ENCODE measurements around the gene CRHR2. TPM values are rescaled to one million over a fixed set of nuclear protein-coding genes. Genes with fewer than 3 reads are reported as not detected.
"Not testable (repeated sequence)": the region's sequence is repeated elsewhere in the genome, so short reads cannot be mapped to it uniquely, and the experiment has no call there.

The CRHR2 gene
- total RNA-seq, 1 experiment from 2014 or later = not detected

GRCh38 chr7:30647589-30648364 is 34.5 kb downstream of the CRHR2 start:
- no peak for DNase-seq (ENCODE audit: low read depth, low spot score)
- in situ Hi-C loops (cut with HindIII; ENCODE audit: low pct_unique_long_range_greater_than_20kb, low sequenced_read_pairs) = no loop called here

DNA sequence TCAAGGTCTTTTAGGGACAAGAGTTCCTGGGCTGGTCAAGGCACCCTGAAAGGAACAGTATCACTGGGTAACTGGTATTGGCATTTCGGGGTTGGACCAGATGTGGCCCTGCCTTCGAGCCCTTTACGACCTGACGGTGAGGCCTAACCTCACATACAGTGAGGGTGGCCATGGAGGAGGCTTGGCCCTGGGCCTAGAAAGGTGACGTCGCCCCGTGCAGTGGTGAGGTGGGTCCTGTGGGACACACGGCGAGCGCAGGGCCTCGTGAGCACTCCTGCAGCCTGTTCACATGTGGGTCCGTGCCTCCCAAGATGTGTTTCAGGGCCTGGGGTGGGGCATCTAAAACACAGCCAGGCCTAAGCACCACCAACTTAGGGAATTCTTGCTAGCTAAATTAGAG is 36.1 kb downstream of the CRHR2 start:
- in situ Hi-C loops (cut with HindIII; ENCODE audit: low pct_unique_long_range_greater_than_20kb, low sequenced_read_pairs) = no loop called here
- no peak for DNase-seq (ENCODE audit: low read depth, low spot score)

GRCh38 chr7:30645661-30646060 is 36.6 kb downstream of the CRHR2 start:
- in situ Hi-C loops (cut with HindIII; ENCODE audit: low pct_unique_long_range_greater_than_20kb, low sequenced_read_pairs) = no loop called here
- no peak for DNase-seq (ENCODE audit: low read depth, low spot score)

- in situ Hi-C loops (cut with HindIII; ENCODE audit: low pct_unique_long_range_greater_than_20kb, low sequenced_read_pairs) = no loop called here
- DNase-seq (ENCODE audit: low read depth, low spot score) = no peak
Measured at GRCh38 chr7:30644286-30644955, 37.8 kb downstream of the CRHR2 start.

DNA sequence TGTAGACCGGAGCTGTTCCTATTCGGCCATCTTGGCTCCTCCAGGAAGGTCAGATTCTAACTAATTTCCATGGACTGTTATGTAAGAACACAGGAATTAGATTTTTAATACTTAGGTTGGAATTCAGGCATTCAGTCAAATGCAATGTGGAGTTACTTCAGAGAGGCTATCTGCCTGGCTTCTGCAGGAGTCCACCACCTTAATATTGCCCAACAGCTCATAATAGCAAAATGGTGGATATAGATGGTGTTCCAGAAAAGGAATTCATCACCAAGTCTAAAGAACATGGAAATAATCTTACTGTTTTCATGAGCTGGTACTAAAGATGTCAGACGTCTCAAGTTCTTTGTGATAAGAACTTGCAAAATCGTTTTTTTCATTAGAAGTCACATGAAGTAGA is 39.5 kb downstream of the CRHR2 start:
- no peak for DNase-seq (ENCODE audit: low read depth, low spot score)
- in situ Hi-C loops (cut with HindIII; ENCODE audit: low pct_unique_long_range_greater_than_20kb, low sequenced_read_pairs) = no loop called here

- in situ Hi-C loops (cut with HindIII; ENCODE audit: low pct_unique_long_range_greater_than_20kb, low sequenced_read_pairs) = not testable (repeated sequence)
Measured at GRCh38 chr7:30642322-30642721, 39.9 kb downstream of the CRHR2 start.

DNA sequence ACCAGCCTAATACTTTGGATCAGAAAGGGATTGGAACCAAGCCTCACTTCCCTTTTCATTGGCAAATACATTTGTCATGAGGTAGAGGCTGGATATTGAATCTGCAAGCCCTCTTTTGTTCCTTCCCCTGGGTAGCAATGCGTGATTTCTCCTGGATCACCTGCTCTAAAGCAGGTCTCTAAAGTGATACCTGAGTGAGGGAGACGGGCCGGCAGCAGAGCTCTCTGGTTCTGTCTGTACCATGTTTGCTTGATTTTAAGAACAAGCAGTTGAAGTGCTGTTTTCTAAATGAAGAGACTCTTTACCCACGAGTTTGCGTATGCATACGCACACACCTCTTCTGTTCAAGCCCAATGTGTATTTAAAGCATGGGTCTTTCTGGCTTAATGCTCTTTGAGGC is 46.5 kb downstream of the CRHR2 start:
- no peak for DNase-seq (ENCODE audit: low read depth, low spot score)
- in situ Hi-C loops (cut with HindIII; ENCODE audit: low pct_unique_long_range_greater_than_20kb, low sequenced_read_pairs) = no loop called here

More at GRCh38 chr7:30642322-30642721, 39.9 kb downstream of the CRHR2 start:
- DNase-seq (ENCODE audit: low read depth, low spot score) = not testable (repeated sequence)

GRCh38 chr7:30634634-30635201 is 47.5 kb downstream of the CRHR2 start:
- in situ Hi-C loops (cut with HindIII; ENCODE audit: low pct_unique_long_range_greater_than_20kb, low sequenced_read_pairs) = no loop called here

GRCh38 chr7:30634193-30634626 is 48.0 kb downstream of the CRHR2 start:
- DNase-seq (ENCODE audit: low read depth, low spot score) = no peak
- in situ Hi-C loops (cut with HindIII; ENCODE audit: low pct_unique_long_range_greater_than_20kb, low sequenced_read_pairs) = no loop called here

More at GRCh38 chr7:30634634-30635201, 47.5 kb downstream of the CRHR2 start:
- DNase-seq (ENCODE audit: low read depth, low spot score) = no peak

- DNase-seq (ENCODE audit: low read depth, low spot score) = no peak
- in situ Hi-C loops (cut with HindIII; ENCODE audit: low pct_unique_long_range_greater_than_20kb, low sequenced_read_pairs) = no loop called here
Measured at GRCh38 chr7:30633223-30633622, 49.0 kb downstream of the CRHR2 start.

GRCh38 chr7:30630986-30631385 is 51.3 kb downstream of the CRHR2 start:
- no peak for DNase-seq (ENCODE audit: low read depth, low spot score)
- in situ Hi-C loops (cut with HindIII; ENCODE audit: low pct_unique_long_range_greater_than_20kb, low sequenced_read_pairs) = no loop called here

GRCh38 chr7:30627026-30627425 is 55.2 kb downstream of the CRHR2 start:
- in situ Hi-C loops (cut with HindIII; ENCODE audit: low pct_unique_long_range_greater_than_20kb, low sequenced_read_pairs) = no loop called here
- no peak for DNase-seq (ENCODE audit: low read depth, low spot score)

GRCh38 chr7:30625283-30625682 is 57.0 kb downstream of the CRHR2 start:
- DNase-seq (ENCODE audit: low read depth, low spot score) = peak; percentile 27
- in situ Hi-C loops (cut with HindIII; ENCODE audit: low pct_unique_long_range_greater_than_20kb, low sequenced_read_pairs) = no loop called here

DNA sequence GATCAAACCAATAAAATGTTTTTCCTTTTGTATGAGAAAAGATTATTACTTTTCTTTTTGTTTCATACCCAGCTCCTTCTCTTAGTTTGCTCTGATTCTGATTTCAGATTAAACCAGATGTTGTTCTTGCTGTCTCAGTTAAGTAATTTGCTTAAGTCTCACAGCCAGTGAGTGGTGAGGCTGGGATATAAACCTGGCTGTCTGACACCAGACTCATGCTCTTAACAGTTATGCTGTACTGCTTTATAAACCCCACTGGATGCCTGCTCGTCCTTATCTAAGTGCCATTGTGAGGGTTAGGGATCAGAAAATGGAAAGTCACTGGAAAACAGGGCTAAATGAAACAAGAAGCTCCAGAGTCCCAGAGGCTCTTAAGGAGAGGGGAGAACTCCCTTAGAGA is 63.3 kb downstream of the CRHR2 start:
- no peak for DNase-seq (ENCODE audit: low read depth, low spot score)
- in situ Hi-C loops (cut with HindIII; ENCODE audit: low pct_unique_long_range_greater_than_20kb, low sequenced_read_pairs) = no loop called here

- in situ Hi-C loops (cut with HindIII; ENCODE audit: low pct_unique_long_range_greater_than_20kb, low sequenced_read_pairs) = no loop called here
- no peak for DNase-seq (ENCODE audit: low read depth, low spot score)
Measured at GRCh38 chr7:30618080-30618676, 64.1 kb downstream of the CRHR2 start.

DNA sequence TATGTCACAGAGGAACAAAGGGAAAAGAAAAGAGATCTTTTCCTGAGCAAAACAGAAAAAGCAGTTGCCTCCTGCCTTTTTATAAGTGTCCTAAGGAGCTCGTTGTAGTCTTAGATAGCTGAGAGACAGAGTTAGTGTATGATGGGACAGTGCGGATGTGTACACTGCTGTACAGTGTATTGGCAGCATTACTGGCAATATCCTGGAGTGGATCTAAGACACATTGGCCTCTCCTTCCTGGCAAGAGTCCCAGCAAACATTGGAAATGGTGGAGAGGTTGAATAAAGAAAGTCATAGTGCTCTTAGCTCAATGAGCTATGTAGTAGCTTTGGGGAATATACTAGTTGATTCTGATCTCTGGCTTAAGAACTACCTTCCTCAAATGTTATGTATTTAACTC is 64.9 kb downstream of the CRHR2 start:
- DNase-seq (ENCODE audit: low read depth, low spot score) = peak; percentile 21
- in situ Hi-C loops (cut with HindIII; ENCODE audit: low pct_unique_long_range_greater_than_20kb, low sequenced_read_pairs) = no loop called here

- no peak for DNase-seq (ENCODE audit: low read depth, low spot score)
- in situ Hi-C loops (cut with HindIII; ENCODE audit: low pct_unique_long_range_greater_than_20kb, low sequenced_read_pairs) = no loop called here
Measured at GRCh38 chr7:30616318-30616717, 65.9 kb downstream of the CRHR2 start.

Measured in SK-MEL-5 (cell line).